Testis (tissue), 3 donors: ENCODE data around the gene ATP13A3. TPM values are rescaled to one million over a fixed set of nuclear protein-coding genes. Genes with fewer than 3 reads are reported as not detected.

Experiments
- DNase-seq: peaks from one replicate; pipeline ENCODE4 v3.0.0-alpha.2; 2019
- H3K27ac ChIP-seq, 2 donors: fragments of 200-600 bp; sonication (generic); one replicate each; pipeline ENCODE4 v1.5.1; 2019
- H3K27me3 ChIP-seq: fragments of 200-600 bp; sonication (generic); one replicate; pipeline ENCODE4 v1.5.1; 2019
- H3K36me3 ChIP-seq: fragments of 200-600 bp; sonication (generic); one replicate; pipeline ENCODE4 v1.5.1; 2017; ENCODE audit warnings: low read depth; ENCODE audit errors: missing control alignments
- H3K4me1 ChIP-seq: fragments of 200-600 bp; sonication (generic); one replicate; pipeline ENCODE4 v1.5.1; 2019
- H3K4me3 ChIP-seq, 2 donors: fragments of 200-600 bp; sonication (generic); one replicate each; pipeline ENCODE4 v1.5.1; 2017 to 2019
- H3K9me3 ChIP-seq: fragments of 200-600 bp; sonication (generic); one replicate; pipeline ENCODE4 v1.5.1; 2017
- POLR2A ChIP-seq: fragments of 450-650 bp; IDR thresholded peaks from one replicate; pipeline ENCODE4 v1.6.1; 2017; ENCODE audit warnings: antibody characterized with exemption, mild to moderate bottlenecking, moderate library complexity
- WGBS, 2 donors: methylation state at CpG; one replicate each; pipeline ENCODE4 v1.1.5; 2018; 5-methylcytosine and 5-hydroxymethylcytosine counted together
- intact Hi-C: fragments of 100-400 bp; cut with DNase I; formaldehyde crosslinking; loops from one replicate; pipeline ENCODE4 v1.15.1; 2023; ENCODE audit warnings: low total_unique reads
- polyA plus RNA-seq: library from polyadenylated mRNA; stranded (reverse); fragments of 350-450 nt; fragmentation: Illumina TruSeq; extraction: RNeasy Lipid Tissue Mini Kit (QIAGEN cat#74804); gene quantifications from one replicate; pipeline ENCODE4 v1.2.3, GENCODE V29; 2014; ENCODE audit warnings: low read depth, low replicate concordance; ENCODE audit not compliant: insufficient read depth
- total RNA-seq, 2 donors: library from RNA; depleted of rRNA; stranded (reverse); fragments of >200 nt; gene quantifications; one replicate each; pipeline ENCODE4 v1.2.3, GENCODE V29; 2016
- TF ChIP-seq, protein P1 (sequence below), 3 experiments: fragments of 450-650 bp in 2 of 3; fragments of 200-600 bp in 1 of 3; sonication (generic) in 1 of 3; IDR thresholded peaks; one replicate each; pipeline ENCODE4 v1.5.1; 2016 to 2019; ENCODE audit warnings: antibody characterized with exemption in 3 of 3, mild to moderate bottlenecking in 2 of 3, moderate library complexity in 1 of 3

ATP13A3 gene
- total and polyA plus RNA-seq, 3 donors from 2014 or later: 26.6 to 62.3 (median 51.8) TPM

DNA sequence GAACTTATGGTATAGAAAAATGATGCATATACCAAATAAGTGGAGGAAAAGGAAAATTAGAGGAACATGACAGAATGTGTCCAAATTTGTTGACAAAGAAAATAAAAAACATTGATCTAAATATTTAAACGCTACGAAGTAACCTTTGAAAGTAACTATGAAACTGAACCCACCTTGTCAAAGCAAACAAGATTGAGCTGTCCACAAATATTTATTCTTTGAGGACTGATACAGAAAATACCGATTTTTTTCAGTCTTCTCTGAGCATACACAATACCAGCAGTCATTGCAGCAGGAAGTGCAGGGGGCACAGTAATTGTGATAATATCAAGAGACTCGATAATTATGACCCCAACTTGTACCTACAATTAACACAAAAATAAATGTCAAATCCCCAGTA, 40.0 kb downstream of the ATP13A3 start:
- WGBS, 2 donors: 87 to 93% methylated on average over 4 of the region's 4 CpGs
- no peaks in the 10 kb centered on the region for H3K4me1 ChIP-seq
- H3K36me3 ChIP-seq: no peaks in the 10 kb centered on the region
- H3K4me3 ChIP-seq: no peak overlapping the region
- H3K9me3 ChIP-seq: no peaks in the 10 kb centered on the region
- no peaks in the 10 kb centered on the region for H3K27me3 ChIP-seq
- no peak for DNase-seq
- no peak overlapping the region for H3K27ac ChIP-seq
- intact Hi-C loops: no loop called here
- no peak for TF ChIP-seq POLR2A
- TF ChIP-seq, protein P1, sequence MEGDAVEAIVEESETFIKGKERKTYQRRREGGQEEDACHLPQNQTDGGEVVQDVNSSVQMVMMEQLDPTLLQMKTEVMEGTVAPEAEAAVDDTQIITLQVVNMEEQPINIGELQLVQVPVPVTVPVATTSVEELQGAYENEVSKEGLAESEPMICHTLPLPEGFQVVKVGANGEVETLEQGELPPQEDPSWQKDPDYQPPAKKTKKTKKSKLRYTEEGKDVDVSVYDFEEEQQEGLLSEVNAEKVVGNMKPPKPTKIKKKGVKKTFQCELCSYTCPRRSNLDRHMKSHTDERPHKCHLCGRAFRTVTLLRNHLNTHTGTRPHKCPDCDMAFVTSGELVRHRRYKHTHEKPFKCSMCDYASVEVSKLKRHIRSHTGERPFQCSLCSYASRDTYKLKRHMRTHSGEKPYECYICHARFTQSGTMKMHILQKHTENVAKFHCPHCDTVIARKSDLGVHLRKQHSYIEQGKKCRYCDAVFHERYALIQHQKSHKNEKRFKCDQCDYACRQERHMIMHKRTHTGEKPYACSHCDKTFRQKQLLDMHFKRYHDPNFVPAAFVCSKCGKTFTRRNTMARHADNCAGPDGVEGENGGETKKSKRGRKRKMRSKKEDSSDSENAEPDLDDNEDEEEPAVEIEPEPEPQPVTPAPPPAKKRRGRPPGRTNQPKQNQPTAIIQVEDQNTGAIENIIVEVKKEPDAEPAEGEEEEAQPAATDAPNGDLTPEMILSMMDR (IDR thresholded peaks at IDR 0.05): no peak

DNA sequence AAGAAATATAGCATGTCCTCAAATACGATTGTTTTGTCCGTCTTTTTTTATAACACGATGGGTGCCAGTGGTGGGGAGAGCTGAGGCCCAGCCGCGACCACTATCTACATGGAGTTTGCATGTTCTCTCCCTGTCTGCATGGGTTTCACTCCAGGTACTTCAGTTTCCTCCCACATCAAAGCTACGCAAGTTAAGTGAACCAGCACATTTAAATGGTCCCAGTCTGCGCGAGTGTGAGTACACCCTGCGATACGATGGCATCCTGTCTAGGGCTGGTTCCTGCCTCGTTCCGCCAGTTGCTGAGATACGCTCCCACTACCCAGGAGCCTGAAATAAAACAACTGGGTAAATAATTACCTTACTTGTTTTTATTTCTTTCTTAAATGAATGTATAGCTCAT, 40.6 kb downstream of the ATP13A3 start:
- no peak for TF ChIP-seq POLR2A
- TF ChIP-seq, protein P1 (IDR thresholded peaks at IDR 0.05): no peak
- DNase-seq: no peak
- H3K9me3 ChIP-seq: no peaks in the 10 kb centered on the region
- H3K36me3 ChIP-seq: no peaks in the 10 kb centered on the region
- no peak overlapping the region for H3K27ac ChIP-seq
- intact Hi-C loops: no loop called here
- H3K4me1 ChIP-seq: no peaks in the 10 kb centered on the region
- H3K27me3 ChIP-seq: no peaks in the 10 kb centered on the region
- no peak overlapping the region for H3K4me3 ChIP-seq
- 94 to 95% methylated on average over 13 of the region's 13 CpGs for WGBS, 2 donors

DNA sequence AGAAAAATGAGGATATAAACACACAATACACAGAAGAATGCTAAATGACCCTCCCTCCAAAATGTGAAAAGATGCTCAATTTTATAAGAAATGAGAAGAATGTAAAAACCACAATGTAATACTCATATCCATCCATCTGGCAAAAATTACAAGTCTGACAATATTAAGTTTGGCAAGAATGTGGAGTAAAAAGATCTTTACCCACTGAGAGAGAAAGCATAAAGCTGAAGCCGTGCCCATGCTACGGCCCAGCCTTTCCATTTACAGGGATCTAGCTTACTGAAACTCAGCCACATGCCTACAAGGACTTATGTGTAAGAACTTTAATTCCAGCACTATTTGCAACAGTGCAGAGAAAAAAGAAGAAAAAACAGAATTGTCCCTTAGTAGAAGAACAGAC, 42.9 kb downstream of the ATP13A3 start:
- 86 to 96% methylated on average over 2 of the region's 2 CpGs for WGBS, 2 donors
- DNase-seq: no peak
- TF ChIP-seq POLR2A: no peak
- TF ChIP-seq, protein P1 (IDR thresholded peaks at IDR 0.05): no peak
- Histone ChIP-seq H3K4me1 (no peaks in the 10 kb centered on the region), H3K27me3 (no peaks in the 10 kb centered on the region), H3K4me3 (no peak overlapping the region), H3K9me3 (no peaks in the 10 kb centered on the region), H3K36me3 (no peaks in the 10 kb centered on the region), H3K27ac (no peak overlapping the region)
- intact Hi-C loops: no loop called here

DNA sequence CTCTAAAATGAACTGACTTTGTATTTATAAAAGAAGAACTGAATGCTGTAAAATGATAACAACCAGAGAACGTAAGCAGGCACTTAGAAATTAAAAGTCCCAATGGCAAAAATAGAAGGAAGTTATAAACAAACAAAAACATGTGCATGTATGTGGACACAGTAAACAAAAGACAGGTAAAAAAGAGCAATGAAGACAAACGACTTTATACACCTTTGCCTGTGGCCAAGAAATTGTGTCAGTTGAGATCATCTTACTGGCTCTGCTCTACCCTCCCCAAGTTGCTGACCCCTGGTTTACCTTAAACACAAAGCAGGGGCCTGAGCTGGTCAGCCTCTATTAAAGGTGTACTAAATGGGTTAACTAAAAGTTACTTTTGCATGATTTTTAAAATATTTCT, 46.0 kb downstream of the ATP13A3 start:
- H3K9me3 ChIP-seq: no peaks in the 10 kb centered on the region
- H3K4me1 ChIP-seq: no peaks in the 10 kb centered on the region
- no peaks in the 10 kb centered on the region for H3K36me3 ChIP-seq
- H3K27ac ChIP-seq: no peak overlapping the region
- no peak overlapping the region for H3K4me3 ChIP-seq
- intact Hi-C loops: no loop called here
- 70 to 74% methylated on average over 2 of the region's 2 CpGs for WGBS, 2 donors
- H3K27me3 ChIP-seq: no peaks in the 10 kb centered on the region
- DNase-seq: no peak
- TF ChIP-seq, protein P1 (IDR thresholded peaks at IDR 0.05): no peak
- TF ChIP-seq POLR2A: no peak

DNA sequence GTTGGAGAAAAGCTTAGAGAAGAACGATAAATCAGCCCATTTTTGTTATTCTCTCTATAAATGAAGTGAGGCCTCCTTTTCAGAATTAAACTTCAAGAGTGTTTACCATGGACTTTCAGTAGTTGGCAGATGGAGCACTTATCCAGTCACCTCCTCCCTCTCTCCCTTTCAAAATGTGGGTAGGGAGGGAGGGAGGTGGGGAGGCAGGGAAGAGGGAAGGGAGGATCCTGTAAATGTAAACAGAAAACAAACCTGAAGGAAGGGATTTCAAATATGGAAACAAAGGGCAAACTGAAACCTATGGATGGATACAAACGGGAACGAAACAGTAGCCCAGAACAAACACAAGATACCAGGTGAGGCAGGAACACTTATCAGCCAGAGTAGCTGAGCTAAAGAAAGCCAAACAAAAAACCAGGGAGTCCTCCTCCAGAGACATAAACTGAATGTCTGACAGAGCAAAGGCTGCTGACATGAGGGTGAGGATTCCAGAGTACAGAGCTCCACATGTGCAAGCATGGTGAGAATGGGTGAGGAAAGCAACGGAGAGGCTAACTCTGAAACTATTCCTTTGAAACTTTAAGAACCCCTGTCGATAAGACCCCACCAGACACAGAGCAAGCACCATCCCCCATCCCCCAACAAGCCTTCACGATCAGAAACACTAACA, 46.8 kb downstream of the ATP13A3 start:
- Histone ChIP-seq H3K4me1 (no peaks in the 10 kb centered on the region), H3K4me3 (no peak overlapping the region), H3K27me3 (no peaks in the 10 kb centered on the region), H3K9me3 (no peaks in the 10 kb centered on the region), H3K36me3 (no peaks in the 10 kb centered on the region), H3K27ac (no peak overlapping the region)
- WGBS, 2 donors: 80 to 87% methylated on average over 6 of the region's 6 CpGs
- intact Hi-C loops: no loop called here
- TF ChIP-seq, protein P1 (IDR thresholded peaks at IDR 0.05): no peak
- no peak for TF ChIP-seq POLR2A
- no peak for DNase-seq
